NCI-H187 (cell line): ENCODE measurements around the gene C10orf143.

Experiments
- DNase-seq, 2 experiments: peaks; one replicate each; lab custom pipeline; 2025; lab: John Stamatoyannopoulos, UW

Gene C10orf143

DNA sequence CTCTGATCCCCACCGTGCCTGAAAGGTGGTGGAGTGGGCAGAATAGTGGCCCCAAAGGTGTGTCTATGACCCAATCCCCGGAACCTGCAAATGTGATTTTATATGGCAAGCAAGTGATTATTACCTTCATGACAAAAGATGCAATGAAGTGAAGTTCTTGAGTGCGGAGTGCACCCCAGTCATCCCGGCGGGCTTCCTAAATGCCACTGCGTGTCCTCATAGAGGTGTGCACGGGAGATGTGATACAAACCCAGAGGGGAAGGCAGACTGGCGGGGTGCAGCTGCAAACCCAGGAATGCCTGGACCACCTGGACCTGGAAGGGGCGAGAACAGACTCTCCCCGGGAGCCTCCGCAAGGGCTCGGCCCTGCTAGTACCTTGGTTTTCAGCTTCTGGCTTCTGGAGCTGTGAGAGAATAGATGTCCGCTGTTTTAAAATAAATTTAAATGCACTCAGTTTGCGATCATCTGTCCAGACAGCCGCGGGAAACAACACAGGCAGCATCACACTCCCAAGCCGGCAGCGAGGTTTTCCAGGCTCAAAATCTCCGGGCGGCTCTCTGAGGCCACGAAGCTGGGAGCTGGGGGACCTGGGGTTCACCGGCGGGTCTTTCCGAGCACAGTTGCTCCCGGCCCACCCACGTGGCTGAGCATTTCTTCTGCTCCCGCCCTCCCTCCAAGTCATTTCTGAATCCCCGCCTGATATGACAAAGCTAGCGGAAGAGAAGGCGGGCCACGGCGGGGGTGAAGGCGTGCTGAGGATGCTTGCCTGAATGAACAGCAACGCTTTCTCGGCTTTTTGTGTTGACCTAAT lies 96.2 kb downstream of the C10orf143 start:
- DNase-seq, result no peak
